CD4-positive, alpha-beta T cell treated with Interleukin-21 for 1 hour (primary cell): ENCODE data around the gene CEP152.

Experiments used
- DNase-seq: peaks from one replicate; pipeline ENCODE4 v3.0.0-alpha.2; 2020

Gene CEP152

DNA sequence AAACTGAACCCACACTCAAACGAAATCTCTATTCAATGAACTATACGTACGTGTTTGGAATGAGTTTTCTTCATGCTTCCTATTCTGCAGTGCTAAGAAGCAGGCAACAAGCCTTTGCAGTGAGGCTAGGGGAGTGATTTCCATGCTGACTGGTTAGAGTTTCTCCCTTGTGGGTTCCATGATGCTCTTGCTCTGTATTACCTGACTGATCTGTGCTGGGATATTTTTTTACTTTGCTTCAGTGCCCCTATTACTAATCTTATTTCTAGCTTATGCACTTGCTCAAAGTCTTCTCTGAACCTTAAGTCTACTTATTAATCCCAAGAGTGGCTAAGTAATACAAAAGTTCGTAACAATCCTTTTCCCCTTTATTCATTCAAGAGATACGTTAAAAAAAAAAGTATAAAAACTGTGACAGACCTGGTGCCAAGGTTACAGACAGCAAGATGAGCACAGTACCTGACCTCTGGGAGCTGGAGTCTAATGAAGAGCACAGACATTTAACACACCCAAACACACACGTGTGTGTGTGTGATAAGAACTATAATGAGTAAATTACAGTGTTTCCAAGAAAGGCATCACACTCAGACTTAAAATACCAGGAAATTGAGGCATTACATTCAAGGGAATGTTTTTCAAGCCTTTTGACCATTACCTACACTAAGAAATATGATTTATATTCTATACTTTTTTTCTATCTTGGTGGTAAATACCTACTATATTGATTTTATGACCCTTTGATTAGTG, 114.9 kb downstream of the CEP152 start:
- DNase-seq, result no peak

DNA sequence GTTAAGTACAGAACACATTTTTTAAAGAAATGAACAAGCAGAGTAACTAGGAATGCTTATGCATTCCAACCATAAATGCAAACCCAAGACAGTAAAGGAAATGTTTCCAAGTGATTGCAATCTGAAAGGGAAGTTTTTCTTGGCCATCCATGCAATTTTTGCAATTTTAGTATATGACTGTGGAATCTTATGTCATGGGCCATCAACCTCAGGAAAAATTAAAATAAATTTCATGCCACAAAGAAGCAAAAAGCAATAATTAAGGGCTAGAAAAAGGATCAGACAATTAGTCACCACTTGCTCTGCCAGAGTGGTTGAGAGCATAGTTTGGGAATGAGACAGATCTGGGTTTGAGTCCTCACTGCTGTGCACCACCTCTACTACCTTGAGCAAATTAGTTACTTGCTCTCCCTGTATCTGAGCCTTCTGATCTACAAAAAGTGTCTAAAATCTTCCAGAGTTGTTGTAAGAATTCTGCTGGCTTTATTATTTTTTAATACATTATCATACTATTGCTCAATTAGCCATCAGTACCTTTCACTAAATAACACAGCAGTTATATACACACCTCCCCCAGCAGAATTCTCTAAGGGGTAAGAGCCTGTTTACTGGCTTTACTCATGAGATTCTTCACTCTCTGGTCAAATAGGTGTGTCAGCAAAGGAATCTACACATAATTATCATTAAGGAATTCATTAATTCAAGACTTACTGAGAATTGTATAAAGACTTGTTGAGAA, 115.6 kb downstream of the CEP152 start:
- DNase-seq, result no peak

GRCh38 chr15:48693484-48693883, 117.4 kb downstream of the CEP152 start:
- DNase-seq, result no peak

DNA sequence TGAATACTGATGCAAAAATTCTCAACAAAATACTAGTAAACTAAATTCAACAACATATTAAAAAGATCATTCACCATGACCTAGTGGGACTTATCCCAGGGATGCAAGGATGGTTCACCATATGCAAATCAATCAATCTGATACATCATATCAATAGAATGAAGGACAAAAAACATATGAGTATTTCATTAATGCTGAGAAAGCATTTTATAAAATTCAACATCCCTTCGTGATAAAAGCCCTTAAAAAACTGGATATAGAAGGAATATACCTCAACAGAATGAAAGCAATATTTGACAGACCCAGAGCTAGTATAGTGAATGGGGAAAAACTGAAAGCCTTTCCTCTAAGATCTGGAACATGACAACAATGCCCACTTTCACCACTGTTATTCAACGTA, 122.4 kb downstream of the CEP152 start:
- DNase-seq, result no peak
